Measurements from ENCODE around the gene TARS2.

Gene TARS2

GRCh38 chr1:150550222-150551050 lies 63.2 kb downstream of the TARS2 start:
- no peak for ATAC-seq (replicated peaks)

DNA sequence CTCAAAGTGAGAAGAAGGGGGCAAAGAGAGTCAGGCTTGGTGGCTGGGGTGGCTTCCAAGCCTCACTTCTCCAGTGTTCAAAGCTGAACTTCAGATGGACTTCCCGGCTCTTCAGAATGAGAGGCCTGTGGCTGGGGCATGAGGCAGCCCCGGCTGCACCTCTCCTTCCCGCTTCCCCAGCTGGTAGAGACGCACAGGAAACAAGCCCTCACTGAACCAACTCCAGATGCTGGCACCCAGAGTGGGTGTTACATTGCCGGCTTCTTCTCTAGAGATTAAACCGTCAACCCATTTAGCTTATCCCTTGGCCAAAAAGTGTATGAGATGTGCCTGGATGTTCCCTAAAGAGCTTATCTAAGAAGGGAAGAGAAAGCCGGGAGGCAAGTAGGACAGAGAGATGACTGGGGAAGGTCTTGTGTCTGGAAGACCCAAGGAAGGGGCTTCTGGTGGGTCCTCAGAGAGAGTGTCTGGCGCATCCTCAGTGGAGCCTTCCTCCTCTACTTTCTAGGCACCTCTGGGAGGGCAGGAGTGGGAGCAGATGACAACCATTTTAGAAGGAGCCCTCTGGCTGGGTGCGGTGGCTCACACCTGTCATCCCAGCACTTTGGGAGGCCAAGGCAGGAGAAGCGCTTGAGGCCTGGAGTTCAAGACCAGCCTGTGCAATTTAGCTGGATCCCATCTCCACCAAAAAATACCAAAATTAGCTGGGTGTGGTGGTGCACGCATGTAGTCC lies 64.0 kb downstream of the TARS2 start:
- peak overlapping the region; percentile 59 for H3K27ac Mint-ChIP-seq

More at GRCh38 chr1:150550222-150551050, 63.2 kb downstream of the TARS2 start:
- peaks cover 16 to 19% of the 10 kb centered on the region in 2 donors for H3K4me1 Mint-ChIP-seq (ENCODE audit: low read depth in 2 of 2)
- DNase-seq = no peak
- peak overlapping the region in 1 of 2 donors; percentile 47 for H3K4me3 Mint-ChIP-seq
- peak overlapping the region in 1 of 2 donors; percentile 59 for H3K27ac Mint-ChIP-seq
- H3K9me3 Mint-ChIP-seq = no peaks in the 10 kb centered on the region
- H3K36me3 Mint-ChIP-seq (ENCODE audit: insufficient read depth) = peaks cover 24% of the 10 kb centered on the region
- peaks cover 22 to 29% of the 10 kb centered on the region in 2 donors for H3K27me3 Mint-ChIP-seq

GRCh38 chr1:150551784-150552127 lies 64.5 kb downstream of the TARS2 start:
- no peak for ATAC-seq (replicated peaks)
- peaks cover 17 to 19% of the 10 kb centered on the region in 2 donors for H3K4me1 Mint-ChIP-seq (ENCODE audit: low read depth in 2 of 2)

More for the DNA sequence above, 64.0 kb downstream of the TARS2 start:
- Mint-ChIP-seq H3K27me3 (peaks cover 14 to 21% of the 10 kb centered on the region in 2 donors), H3K36me3 (ENCODE audit: insufficient read depth) (peaks cover 27% of the 10 kb centered on the region), H3K4me1 (ENCODE audit: low read depth in 2 of 2) (peaks cover 16 to 19% of the 10 kb centered on the region in 2 donors), H3K9me3 (no peaks in the 10 kb centered on the region), H3K4me3 (peak overlapping the region in 1 of 2 donors; percentile 47)
- DNase-seq (no peak), ATAC-seq (replicated peaks) (no peak)

GRCh38 chr1:150552128-150552910 lies 65.1 kb downstream of the TARS2 start:
- ATAC-seq (replicated peaks) = peak; percentile 10
- Mint-ChIP-seq H3K27ac (no peak overlapping the region), H3K4me3 (peak overlapping the region in 1 of 2 donors; percentile 8), H3K36me3 (ENCODE audit: insufficient read depth) (peaks cover 22% of the 10 kb centered on the region), H3K9me3 (no peaks in the 10 kb centered on the region), H3K27me3 (peaks cover 7 to 13% of the 10 kb centered on the region in 2 donors), H3K4me1 (ENCODE audit: low read depth in 2 of 2) (peaks cover 17 to 19% of the 10 kb centered on the region in 2 donors)
- no peak for DNase-seq

More at GRCh38 chr1:150551784-150552127, 64.5 kb downstream of the TARS2 start:
- Mint-ChIP-seq H3K27ac (peak overlapping the region in 1 of 2 donors; percentile 59), H3K4me3 (no peak overlapping the region), H3K36me3 (ENCODE audit: insufficient read depth) (peaks cover 22% of the 10 kb centered on the region), H3K9me3 (no peaks in the 10 kb centered on the region), H3K27me3 (peaks cover 9 to 16% of the 10 kb centered on the region in 2 donors)
- DNase-seq = no peak

- Mint-ChIP-seq H3K9me3 (no peaks in the 10 kb centered on the region), H3K36me3 (ENCODE audit: insufficient read depth) (peaks cover 22% of the 10 kb centered on the region), H3K4me3 (no peak overlapping the region), H3K27me3 (peaks cover 7 to 13% of the 10 kb centered on the region in 2 donors), H3K27ac (no peak overlapping the region), H3K4me1 (ENCODE audit: low read depth in 2 of 2) (peaks cover 17 to 19% of the 10 kb centered on the region in 2 donors)
- DNase-seq (no peak), ATAC-seq (replicated peaks) (no peak)
Observed at GRCh38 chr1:150552911-150553289, 65.7 kb downstream of the TARS2 start.

DNA sequence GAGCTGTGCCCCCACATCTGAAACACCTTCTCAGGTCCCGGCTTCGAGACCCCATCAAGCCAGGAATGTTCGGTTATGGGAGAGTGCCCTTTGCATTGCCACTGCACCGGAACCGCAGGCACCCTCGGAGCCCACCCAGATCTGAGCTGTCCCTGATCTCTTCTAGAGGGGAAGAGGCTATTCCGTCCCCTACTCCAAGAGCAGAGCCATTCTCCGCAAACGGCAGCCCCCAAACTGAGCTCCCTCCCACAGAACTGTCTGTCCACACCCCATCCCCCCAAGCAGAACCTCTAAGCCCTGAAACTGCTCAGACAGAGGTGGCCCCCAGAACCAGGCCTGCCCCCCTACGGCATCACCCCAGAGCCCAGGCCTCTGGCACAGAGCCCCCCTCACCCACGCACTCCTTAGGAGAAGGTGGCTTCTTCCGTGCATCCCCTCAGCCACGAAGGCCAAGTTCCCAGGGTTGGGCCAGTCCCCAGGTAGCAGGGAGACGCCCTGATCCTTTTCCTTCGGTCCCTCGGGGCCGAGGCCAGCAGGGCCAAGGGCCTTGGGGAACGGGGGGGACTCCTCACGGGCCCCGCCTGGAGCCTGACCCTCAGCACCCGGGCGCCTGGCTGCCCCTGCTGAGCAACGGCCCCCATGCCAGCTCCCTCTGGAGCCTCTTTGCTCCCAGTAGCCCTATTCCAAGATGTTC lies 66.3 kb downstream of the TARS2 start:
- peaks cover 22% of the 10 kb centered on the region for H3K36me3 Mint-ChIP-seq (ENCODE audit: insufficient read depth)
- H3K27me3 Mint-ChIP-seq = peaks cover 7 to 13% of the 10 kb centered on the region in 2 donors
- peaks cover 15 to 16% of the 10 kb centered on the region in 2 donors for H3K4me1 Mint-ChIP-seq (ENCODE audit: low read depth in 2 of 2)
- ATAC-seq (replicated peaks) (no peak), DNase-seq (no peak)
- H3K27ac Mint-ChIP-seq = no peak overlapping the region
- no peak overlapping the region for H3K4me3 Mint-ChIP-seq
- H3K9me3 Mint-ChIP-seq = no peaks in the 10 kb centered on the region

- Mint-ChIP-seq H3K27ac (no peak overlapping the region), H3K4me1 (ENCODE audit: low read depth in 2 of 2) (peaks cover 15% of the 10 kb centered on the region in 2 donors), H3K27me3 (peaks cover 7 to 13% of the 10 kb centered on the region in 2 donors), H3K36me3 (ENCODE audit: insufficient read depth) (peaks cover 22% of the 10 kb centered on the region), H3K9me3 (no peaks in the 10 kb centered on the region), H3K4me3 (no peak overlapping the region)
- ATAC-seq (replicated peaks) (no peak), DNase-seq (no peak)
Observed at GRCh38 chr1:150554086-150554452, 66.8 kb downstream of the TARS2 start.

DNA sequence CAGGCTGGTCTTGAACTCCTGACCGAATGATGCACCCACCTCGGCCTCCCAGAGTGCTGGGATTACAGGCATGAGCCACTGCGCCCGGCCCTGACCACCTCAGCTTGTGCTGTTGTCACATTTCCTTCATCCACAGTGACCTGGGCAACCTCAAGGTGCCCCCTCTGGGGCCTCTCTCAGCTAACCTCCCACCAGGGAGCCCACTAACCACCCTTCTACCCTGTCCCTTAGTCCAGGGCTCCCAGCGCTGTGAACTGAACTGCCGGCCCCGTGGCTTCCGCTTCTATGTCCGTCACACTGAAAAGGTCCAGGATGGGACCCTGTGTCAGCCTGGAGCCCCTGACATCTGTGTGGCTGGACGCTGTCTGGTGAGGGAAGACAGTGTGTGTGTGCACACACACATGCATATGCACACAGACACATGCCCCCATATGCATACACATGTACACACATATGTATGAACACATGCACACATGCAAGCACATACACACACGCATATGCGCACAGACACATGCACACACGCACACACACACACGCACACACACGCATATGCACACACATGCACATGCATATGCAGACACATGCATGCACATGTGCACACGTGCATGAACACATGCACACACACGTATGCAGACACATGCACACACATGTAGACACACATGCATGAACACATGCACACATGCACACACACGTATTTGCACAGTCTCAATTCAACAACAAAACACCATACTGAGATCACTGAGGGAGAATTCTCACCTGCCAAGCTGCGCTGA lies 68.2 kb downstream of the TARS2 start:
- H3K27me3 Mint-ChIP-seq = peaks cover 0 to 4% of the 10 kb centered on the region in 2 donors
- peaks cover 25% of the 10 kb centered on the region for H3K36me3 Mint-ChIP-seq (ENCODE audit: insufficient read depth)
- peak overlapping the region in 1 of 2 donors; percentile 51 for H3K27ac Mint-ChIP-seq
- peaks cover 15 to 17% of the 10 kb centered on the region in 2 donors for H3K4me1 Mint-ChIP-seq (ENCODE audit: low read depth in 2 of 2)
- no peak for ATAC-seq (replicated peaks)
- H3K9me3 Mint-ChIP-seq = no peaks in the 10 kb centered on the region
- no peak for DNase-seq
- no peak overlapping the region for H3K4me3 Mint-ChIP-seq

GRCh38 chr1:150555971-150556865 lies 69.0 kb downstream of the TARS2 start:
- Mint-ChIP-seq H3K36me3 (ENCODE audit: insufficient read depth) (peaks cover 27% of the 10 kb centered on the region), H3K27ac (peak overlapping the region in 1 of 2 donors; percentile 51), H3K4me3 (no peak overlapping the region), H3K9me3 (no peaks in the 10 kb centered on the region), H3K27me3 (no peaks in the 10 kb centered on the region), H3K4me1 (ENCODE audit: low read depth in 2 of 2) (peaks cover 20 to 23% of the 10 kb centered on the region in 2 donors)
- DNase-seq (no peak), ATAC-seq (replicated peaks) (no peak)

DNA sequence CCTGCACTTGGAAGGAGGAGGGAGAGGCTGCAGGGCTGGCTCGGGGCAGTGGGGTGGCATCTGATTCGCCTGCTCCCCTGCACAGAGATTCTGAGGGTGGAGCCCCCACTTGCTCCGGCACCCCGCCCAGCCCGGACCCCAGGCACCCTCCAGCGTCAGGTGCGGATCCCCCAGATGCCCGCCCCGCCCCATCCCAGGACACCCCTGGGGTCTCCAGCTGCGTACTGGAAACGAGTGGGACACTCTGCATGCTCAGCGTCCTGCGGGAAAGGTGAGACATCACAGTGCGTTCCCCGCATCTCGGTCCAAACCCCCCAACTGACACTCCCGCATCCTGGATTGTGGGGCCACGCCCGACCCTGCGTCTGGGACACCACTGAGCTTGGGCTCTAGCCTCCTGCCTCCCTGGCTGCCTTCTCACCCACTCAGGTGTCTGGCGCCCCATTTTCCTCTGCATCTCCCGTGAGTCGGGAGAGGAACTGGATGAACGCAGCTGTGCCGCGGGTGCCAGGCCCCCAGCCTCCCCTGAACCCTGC lies 69.9 kb downstream of the TARS2 start:
- ATAC-seq (replicated peaks) (no peak), DNase-seq (no peak)
- Mint-ChIP-seq H3K27me3 (no peaks in the 10 kb centered on the region), H3K27ac (no peak overlapping the region), H3K36me3 (ENCODE audit: insufficient read depth) (peaks cover 33% of the 10 kb centered on the region), H3K4me3 (no peak overlapping the region), H3K4me1 (ENCODE audit: low read depth in 2 of 2) (peaks cover 20 to 29% of the 10 kb centered on the region in 2 donors), H3K9me3 (no peaks in the 10 kb centered on the region)
